ENCODE data around the gene COL11A2. TPM values are rescaled to one million over a fixed set of nuclear protein-coding genes. Genes with fewer than 3 reads are reported as not detected.
A peak's percentile ranks its signal among the peaks of the same experiment; 100 is the strongest.

COL11A2 gene
- total and polyA plus RNA-seq, 2 of the 13 experiments (the other 11 are each of a cell fraction or from before 2014, with no cell fraction given), result 0.55 TPM

- TF ChIP-seq TGIF2 (CRISPR knock-in tag; IDR thresholded peaks at IDR 0.05) (peak; percentile 91), KAT2B (IDR thresholded peaks at IDR 0.05; ENCODE audit: borderline replicate concordance, low read depth, low read length) (no peak), ZNF275 (CRISPR knock-in tag; IDR thresholded peaks at IDR 0.05; ENCODE audit: borderline replicate concordance) (no peak), HDAC6 (IDR thresholded peaks at IDR 0.05; ENCODE audit: low read depth, low read length) (no peak), ZNF451 (CRISPR knock-in tag; IDR thresholded peaks at IDR 0.05) (no peak), ZBTB39 (CRISPR knock-in tag; IDR thresholded peaks at IDR 0.05) (peak; percentile 80; the same call in 1 of the 2 replicates), MTF2 (CRISPR knock-in tag; IDR thresholded peaks at IDR 0.05; ENCODE audit: borderline replicate concordance) (no peak), ZNF496 (CRISPR knock-in tag; IDR thresholded peaks at IDR 0.05; ENCODE audit: insufficient replicate concordance) (no peak), MXI1 (IDR thresholded peaks at IDR 0.05; ENCODE audit: borderline replicate concordance, low read depth, low read length) (peak; percentile 65; the same call in 1 of the 3 replicates), ZXDC (CRISPR knock-in tag; IDR thresholded peaks at IDR 0.05) (no peak), CBX2 (IDR thresholded peaks at IDR 0.05; ENCODE audit: low read depth, low read length) (no peak), CBX2 (CRISPR knock-in tag; IDR thresholded peaks at IDR 0.05; ENCODE audit: low read depth) (no peak), SMC3 (IDR thresholded peaks at IDR 0.05; ENCODE audit: low read length) (no peak), ZFP41 (CRISPR knock-in tag; IDR thresholded peaks at IDR 0.05; ENCODE audit: borderline replicate concordance) (no peak), MAFF (IDR thresholded peaks at IDR 0.05; ENCODE audit: low read depth, low read length) (no peak), IKZF1 (IDR thresholded peaks at IDR 0.05) (no peak), ARID3A (IDR thresholded peaks at IDR 0.05; ENCODE audit: low read depth, low read length) (no peak; the same call in 1 of the 2 replicates), ZNF576 (CRISPR knock-in tag; IDR thresholded peaks at IDR 0.05) (no peak), SIN3A (IDR thresholded peaks at IDR 0.05; ENCODE audit: borderline replicate concordance, low read depth, low read length) (peak; percentile 87), KMT2A (CRISPR knock-in tag; IDR thresholded peaks at IDR 0.05) (no peak)
These were observed 7.5 kb upstream of the COL11A2 start (continued) for GRCh38 chr6:33199687-33200218.
